Psoas muscle (tissue), 8 donors: ENCODE results near the gene TOLLIP. TPM values are rescaled to one million over a fixed set of nuclear protein-coding genes. Genes with fewer than 3 reads are reported as not detected.

Source experiments
- ATAC-seq, 4 donors: fragments of 200-7000 bp; cut with Tn5 transposase; one replicate each; pipeline ENCODE4 v1.9.1; 2020; ENCODE audit warnings: moderate library complexity in 3 of 4, mild to moderate bottlenecking in 2 of 4
- DNase-seq, 2 donors: peaks; one replicate each; pipeline ENCODE4 v3.0.0-alpha.2; 2020
- H3K27ac ChIP-seq: fragments of 200-600 bp; one replicate; pipeline ENCODE4 v1.8.0; 2022
- H3K27me3 ChIP-seq, 3 donors: fragments of 200-600 bp in 1 of 3; one replicate each; pipeline versions ENCODE4 v1.6.1 to v1.8.0; 2013 to 2022; ENCODE audit warnings: low read length in 2 of 3, mild to moderate bottlenecking in 2 of 3, moderate library complexity in 1 of 3; ENCODE audit not compliant: insufficient read depth in 3 of 3
- H3K36me3 ChIP-seq, 2 donors: fragments of 200-600 bp in 1 of 2; one replicate each; pipeline versions ENCODE4 v1.6.1 to v1.8.0; 2013 to 2022; ENCODE audit warnings: low read depth in 1 of 2, mild to moderate bottlenecking in 1 of 2, moderate library complexity in 1 of 2; ENCODE audit not compliant: insufficient read depth in 1 of 2
- H3K4me1 ChIP-seq: fragments of 200-600 bp; one replicate; pipeline ENCODE4 v1.8.0; 2022
- H3K4me3 ChIP-seq: fragments of 200-600 bp; one replicate; pipeline ENCODE4 v1.8.0; 2022; ENCODE audit warnings: mild to moderate bottlenecking
- H3K9me3 ChIP-seq: fragments of 200-600 bp; one replicate; pipeline ENCODE4 v1.8.0; 2022
- CTCF ChIP-seq: fragments of 200-600 bp; IDR thresholded peaks from one replicate; pipeline ENCODE4 v1.8.0; 2022; ENCODE audit warnings: antibody characterized with exemption
- WGBS, 3 donors: extraction: QIAGEN DNeasy Blood & Tissue Kit; methylation state at CpG; one replicate each; pipeline versions ENCODE4 v1.1.6 to v1.1.7; 2013; 5-methylcytosine and 5-hydroxymethylcytosine counted together
- intact Hi-C, 2 donors: fragments of 100-400 bp; cut with DNase I; formaldehyde crosslinking; loops; one replicate each; pipeline versions ENCODE4 v1.11.0 to v1.14.2; 2022
- polyA plus RNA-seq, 3 donors: library from polyadenylated mRNA; stranded (reverse); fragments of 200-250 nt; gene quantifications; one replicate each; pipeline ENCODE4 v1.2.3, GENCODE V29; 2013
- total RNA-seq, 4 donors: library from RNA; stranded (reverse); fragmentation: NEBNext Ultra II Directional in 2 of 4; extraction: Animal tissue kit (Norgen Biotek cat#: 25700) in 2 of 4; gene quantifications; one replicate each; pipeline versions ENCODE4 v1.2.1 to v1.2.4, GENCODE V29; 2021 to 2023
- donor health status: healthy with polysubstance abuse.
- donor health status: DM: no; HTN: no; CAD: no; lungs with moderate emphysema.
- donor health status: Bipolar disorder and iron deficiency.
- donor health status: healthy.
- donor health status: DM: yes; HTN: yes; CAD: no.
- donor health status: DM: no; HTN: no; CAD: no.
- donor health status: DM: no; HTN: no; CAD: no.
- donor health status: DM: yes; HTN: yes; CAD: no.

The TOLLIP gene
- total and polyA plus RNA-seq, 7 donors, result 33.5 to 74.6 (median 56.4) TPM

- TF ChIP-seq CTCF, result no peak
- Histone ChIP-seq H3K9me3 (no peaks in the 10 kb centered on the region), H3K27ac (no peak overlapping the region), H3K36me3 (no peaks in the 10 kb centered on the region), H3K4me3 (no peak overlapping the region), H3K4me1 (peaks cover 11% of the 10 kb centered on the region), H3K27me3 (no peaks in the 10 kb centered on the region)
- intact Hi-C loops, result no loop called here
- WGBS, 3 donors, result 75 to 83% (median 83%) methylated on average over 15 to 16 of the region's 16 CpGs
- no peak for DNase-seq
- no peak for ATAC-seq
Measured at GRCh38 chr11:1257916-1258315, 51.5 kb downstream of the TOLLIP start.

GRCh38 chr11:1257366-1257765 is 52.1 kb downstream of the TOLLIP start:
- intact Hi-C loops, result no loop called here

GRCh38 chr11:1256257-1257045 is 53.0 kb downstream of the TOLLIP start:
- ATAC-seq (no peak), DNase-seq (no peak)
- TF ChIP-seq CTCF, result no peak
- Histone ChIP-seq H3K4me1 (no peaks in the 10 kb centered on the region), H3K4me3 (no peak overlapping the region), H3K27ac (no peak overlapping the region), H3K9me3 (no peaks in the 10 kb centered on the region), H3K27me3 (no peaks in the 10 kb centered on the region), H3K36me3 (no peaks in the 10 kb centered on the region)
- intact Hi-C loops, result no loop called here
- 40 to 45% (median 42%) methylated on average over 17 to 26 of the region's 26 CpGs for WGBS, 3 donors

More at GRCh38 chr11:1257366-1257765, 52.1 kb downstream of the TOLLIP start:
- Histone ChIP-seq H3K4me3 (no peak overlapping the region), H3K9me3 (no peaks in the 10 kb centered on the region), H3K27ac (no peak overlapping the region), H3K36me3 (no peaks in the 10 kb centered on the region), H3K4me1 (peaks cover 8% of the 10 kb centered on the region), H3K27me3 (no peaks in the 10 kb centered on the region)
- DNase-seq, result no peak
- WGBS, 3 donors, result 79 to 87% (median 80%) methylated on average over 26 to 27 of the region's 27 CpGs
- no peak for TF ChIP-seq CTCF
- no peak for ATAC-seq

GRCh38 chr11:1255151-1255550 is 54.3 kb downstream of the TOLLIP start:
- no peak for TF ChIP-seq CTCF
- Histone ChIP-seq H3K4me3 (no peak overlapping the region), H3K4me1 (no peaks in the 10 kb centered on the region), H3K9me3 (no peaks in the 10 kb centered on the region), H3K27ac (no peak overlapping the region), H3K27me3 (no peaks in the 10 kb centered on the region), H3K36me3 (no peaks in the 10 kb centered on the region)
- WGBS, 3 donors, result 65 to 83% (median 82%) methylated on average over 20 to 24 of the region's 24 CpGs
- DNase-seq, result no peak
- no peak for ATAC-seq
- intact Hi-C loops, result no loop called here

- no peak for DNase-seq
- H3K4me1 ChIP-seq, result no peaks in the 10 kb centered on the region
Measured at GRCh38 chr11:1254733-1255132, 54.7 kb downstream of the TOLLIP start.

More at GRCh38 chr11:1254733-1255132, 54.7 kb downstream of the TOLLIP start:
- Histone ChIP-seq H3K27ac (no peak overlapping the region), H3K36me3 (no peaks in the 10 kb centered on the region), H3K9me3 (no peaks in the 10 kb centered on the region), H3K27me3 (no peaks in the 10 kb centered on the region), H3K4me3 (no peak overlapping the region)
- intact Hi-C loops, result no loop called here
- ATAC-seq, result no peak
- WGBS, 3 donors, result 78 to 84% (median 81%) methylated on average over 16 to 19 of the region's 19 CpGs
- TF ChIP-seq CTCF, result no peak
